Adrenal gland (tissue), 12 donors: ENCODE measurements around the gene MDP1. TPM values are rescaled to one million over a fixed set of nuclear protein-coding genes. Genes with fewer than 3 reads are reported as not detected.

Source experiments
- DNase-seq, 7 donors: peaks; one replicate each; pipeline ENCODE4 v3.0.0-alpha.2; 2019 to 2020
- H3K27ac ChIP-seq, 5 donors: fragments of 200-600 bp; sonication (generic) in 4 of 5; 1 replicate in 3 of 5; 2 replicates in 2 of 5; pipeline versions ENCODE4 v1.5.1 to v1.8.0; 2016 to 2020; ENCODE audit warnings: mild to moderate bottlenecking in 1 of 5
- H3K27me3 ChIP-seq: fragments of 200-600 bp; 2 replicates; pipeline ENCODE4 v1.8.0; 2021
- H3K36me3 ChIP-seq, 2 donors: fragments of 200-600 bp; replicated peaks in 1 of 2; 1 replicate in 1 of 2; 2 replicates in 1 of 2; pipeline versions ENCODE4 v1.5.1 to v1.8.0; 2018 to 2022
- H3K4me1 ChIP-seq, 2 donors: fragments of 200-600 bp; replicated peaks in 1 of 2; 1 replicate in 1 of 2; 2 replicates in 1 of 2; pipeline versions ENCODE4 v1.5.1 to v1.8.0; 2018 to 2021
- H3K4me3 ChIP-seq, 4 donors: fragments of 200-600 bp; sonication (generic) in 3 of 4; one replicate each; pipeline ENCODE4 v1.5.1; 2016 to 2018
- H3K9me3 ChIP-seq, 3 donors: fragments of 200-600 bp; sonication (generic) in 1 of 3; replicated peaks in 1 of 3; 1 replicate in 2 of 3; 2 replicates in 1 of 3; pipeline versions ENCODE4 v1.5.1 to v1.8.0; 2016 to 2021
- POLR2A ChIP-seq, 2 donors: fragments of 450-650 bp; IDR thresholded peaks; one replicate each; pipeline ENCODE4 v1.6.1; 2017; ENCODE audit warnings: antibody characterized with exemption in 2 of 2, mild to moderate bottlenecking in 2 of 2, moderate library complexity in 1 of 2
- WGBS, 4 donors: extraction: QIAGEN DNeasy Blood & Tissue Kit in 2 of 4; methylation state at CpG; one replicate each; pipeline versions ENCODE4 v1.1.5 to v1.1.7; 2013 to 2017; 5-methylcytosine and 5-hydroxymethylcytosine counted together
- intact Hi-C, 2 donors: fragments of 100-400 bp; cut with DNase I; formaldehyde crosslinking; loops; one replicate each; pipeline versions ENCODE4 v1.14.1 to v1.15.0; 2022 to 2023
- polyA plus RNA-seq, 3 donors: library from polyadenylated mRNA; stranded (reverse); fragments of 200-250 nt in 2 of 3; fragments of 350-450 nt in 1 of 3; fragmentation: Illumina TruSeq in 1 of 3; extraction: RNeasy Lipid Tissue Mini Kit (QIAGEN cat#74804) in 1 of 3; gene quantifications; one replicate each; pipeline ENCODE4 v1.2.3, GENCODE V29; 2013 to 2014
- total RNA-seq, 9 donors: library from RNA; depleted of rRNA in 4 of 9; stranded (reverse); fragments of >200 nt in 4 of 9; fragments of 120-200 nt in 1 of 9; fragmentation: NEBNext Ultra II Directional in 1 of 9; extraction: Animal tissue kit (Norgen Biotek cat#: 25700) in 1 of 9; gene quantifications; one replicate each; pipeline versions ENCODE4 v1.1.0 to v1.2.4, GENCODE V29; 2013 to 2023
- TF ChIP-seq, protein P1 (sequence below), 6 experiments: fragments of 450-650 bp in 4 of 6; fragments of 200-600 bp in 2 of 6; sonication (generic) in 1 of 6; IDR thresholded peaks; 1 replicate in 5 of 6; 2 replicates in 1 of 6; pipeline versions ENCODE4 v1.5.1 to v1.8.0; 2016 to 2021; ENCODE audit warnings: antibody characterized with exemption in 6 of 6, mild to moderate bottlenecking in 2 of 6, moderate library complexity in 1 of 6
- donor health status: healthy with polysubstance abuse.
- donor health status: Bipolar disorder and iron deficiency.
- donor health status: DM: yes; HTN: yes; CAD: no.
- donor health status: DM: no; HTN: no; CAD: no.
- donor health status: DM: no; HTN: no; CAD: no.
- donor health status: DM: yes; HTN: yes; CAD: no.

MDP1 gene
- total and polyA plus RNA-seq, 12 donors, result 20.3 to 53.7 (median 33.6) TPM

DNA sequence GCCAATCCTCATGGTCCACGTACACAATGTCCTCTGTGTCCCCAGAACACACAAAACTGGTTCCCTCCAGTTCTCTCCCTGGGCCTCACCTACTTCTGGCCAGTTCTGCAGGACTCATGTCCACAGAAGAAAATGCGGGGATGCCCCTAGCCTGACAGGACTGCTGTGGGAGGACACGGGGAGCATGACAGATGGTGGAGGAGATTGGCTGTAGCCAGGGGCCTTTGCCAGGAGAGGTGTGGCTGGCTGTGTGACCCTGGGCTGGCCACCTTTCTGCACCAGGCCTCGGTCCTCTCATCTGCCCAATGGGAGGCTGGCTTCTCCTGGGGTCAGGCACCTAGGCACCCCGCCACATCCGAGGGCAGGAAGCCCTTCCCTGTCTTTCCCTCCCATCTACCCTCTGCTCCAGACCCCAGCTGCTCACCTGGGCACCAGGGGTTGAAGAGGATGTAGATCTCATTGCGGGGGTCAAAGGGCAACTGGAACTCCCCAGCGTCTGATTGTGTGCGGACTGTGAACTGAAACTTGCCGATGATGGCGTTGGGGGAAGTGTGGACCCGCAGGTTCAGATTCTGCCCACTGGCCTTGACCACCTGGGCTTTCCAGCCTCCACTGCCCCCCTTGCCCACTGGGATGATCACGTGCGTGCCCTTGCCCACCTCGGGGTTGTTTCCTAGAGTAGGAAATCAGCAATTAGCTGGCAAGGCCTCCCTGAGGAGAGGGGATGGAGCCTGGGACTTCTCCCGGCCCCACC lies 44.3 kb upstream of the MDP1 start:
- H3K36me3 ChIP-seq, result no peaks in the 10 kb centered on the region
- WGBS, 4 donors, result 84 to 87% (median 87%) methylated on average over 9 to 16 of the region's 16 CpGs
- H3K4me3 ChIP-seq, result no peak overlapping the region
- H3K4me1 ChIP-seq, result no peaks in the 10 kb centered on the region
- TF ChIP-seq, protein P1, sequence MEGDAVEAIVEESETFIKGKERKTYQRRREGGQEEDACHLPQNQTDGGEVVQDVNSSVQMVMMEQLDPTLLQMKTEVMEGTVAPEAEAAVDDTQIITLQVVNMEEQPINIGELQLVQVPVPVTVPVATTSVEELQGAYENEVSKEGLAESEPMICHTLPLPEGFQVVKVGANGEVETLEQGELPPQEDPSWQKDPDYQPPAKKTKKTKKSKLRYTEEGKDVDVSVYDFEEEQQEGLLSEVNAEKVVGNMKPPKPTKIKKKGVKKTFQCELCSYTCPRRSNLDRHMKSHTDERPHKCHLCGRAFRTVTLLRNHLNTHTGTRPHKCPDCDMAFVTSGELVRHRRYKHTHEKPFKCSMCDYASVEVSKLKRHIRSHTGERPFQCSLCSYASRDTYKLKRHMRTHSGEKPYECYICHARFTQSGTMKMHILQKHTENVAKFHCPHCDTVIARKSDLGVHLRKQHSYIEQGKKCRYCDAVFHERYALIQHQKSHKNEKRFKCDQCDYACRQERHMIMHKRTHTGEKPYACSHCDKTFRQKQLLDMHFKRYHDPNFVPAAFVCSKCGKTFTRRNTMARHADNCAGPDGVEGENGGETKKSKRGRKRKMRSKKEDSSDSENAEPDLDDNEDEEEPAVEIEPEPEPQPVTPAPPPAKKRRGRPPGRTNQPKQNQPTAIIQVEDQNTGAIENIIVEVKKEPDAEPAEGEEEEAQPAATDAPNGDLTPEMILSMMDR (IDR thresholded peaks at IDR 0.05), result no peak
- no peak for TF ChIP-seq POLR2A (IDR thresholded peaks at IDR 0.05)
- intact Hi-C loops, result no loop called here
- no peaks in the 10 kb centered on the region for H3K9me3 ChIP-seq
- peak overlapping the region in 1 of 5 donors; percentile 68 for H3K27ac ChIP-seq
- H3K27me3 ChIP-seq, result no peaks in the 10 kb centered on the region
- DNase-seq, result no peak

DNA sequence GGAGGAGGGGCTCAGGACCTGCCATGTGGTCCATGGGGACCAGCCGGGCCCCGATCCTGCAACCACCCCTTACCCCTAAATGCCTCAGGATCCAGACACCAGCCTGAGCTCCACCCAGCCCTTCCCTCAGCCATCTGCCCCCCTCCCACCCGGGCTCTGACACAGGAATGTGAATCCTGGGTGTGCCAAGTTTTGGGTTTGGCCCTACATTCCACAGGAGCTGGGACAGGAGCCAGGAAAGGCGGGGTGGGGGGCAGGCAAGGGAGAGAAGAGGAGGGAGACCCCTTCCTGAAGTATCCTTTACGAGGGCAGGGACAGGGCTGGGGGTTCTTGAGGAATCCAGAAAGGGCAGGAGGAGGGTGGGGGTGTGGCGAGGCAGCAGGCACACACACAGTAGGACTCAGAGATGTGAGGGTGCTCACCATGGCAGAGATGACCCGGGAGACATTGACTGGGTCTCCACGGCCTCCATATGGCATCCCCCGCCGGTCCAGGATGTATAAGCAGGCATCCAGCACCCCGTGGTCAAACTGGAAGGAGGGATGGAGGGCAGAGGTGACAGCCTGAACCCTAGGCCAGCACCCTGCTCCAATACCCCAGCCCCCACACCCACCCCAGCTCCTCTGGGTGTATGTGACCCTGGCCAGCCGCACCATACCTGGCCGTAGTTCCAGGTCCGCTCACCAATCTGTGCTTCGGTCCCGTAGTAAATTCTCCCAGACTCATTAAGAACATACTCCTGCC lies 43.6 kb upstream of the MDP1 start:
- WGBS, 4 donors, result 80 to 90% (median 85%) methylated on average over 11 to 16 of the region's 16 CpGs
- Histone ChIP-seq H3K9me3 (no peaks in the 10 kb centered on the region), H3K4me3 (no peak overlapping the region), H3K36me3 (no peaks in the 10 kb centered on the region), H3K27me3 (no peaks in the 10 kb centered on the region), H3K4me1 (no peaks in the 10 kb centered on the region), H3K27ac (peak overlapping the region in 1 of 5 donors; percentile 68)
- DNase-seq, result peak in 1 of 7 donors; percentile 40
- TF ChIP-seq POLR2A (IDR thresholded peaks at IDR 0.05), result no peak
- TF ChIP-seq, protein P1 (IDR thresholded peaks at IDR 0.05), result no peak
- intact Hi-C loops, result no loop called here

DNA sequence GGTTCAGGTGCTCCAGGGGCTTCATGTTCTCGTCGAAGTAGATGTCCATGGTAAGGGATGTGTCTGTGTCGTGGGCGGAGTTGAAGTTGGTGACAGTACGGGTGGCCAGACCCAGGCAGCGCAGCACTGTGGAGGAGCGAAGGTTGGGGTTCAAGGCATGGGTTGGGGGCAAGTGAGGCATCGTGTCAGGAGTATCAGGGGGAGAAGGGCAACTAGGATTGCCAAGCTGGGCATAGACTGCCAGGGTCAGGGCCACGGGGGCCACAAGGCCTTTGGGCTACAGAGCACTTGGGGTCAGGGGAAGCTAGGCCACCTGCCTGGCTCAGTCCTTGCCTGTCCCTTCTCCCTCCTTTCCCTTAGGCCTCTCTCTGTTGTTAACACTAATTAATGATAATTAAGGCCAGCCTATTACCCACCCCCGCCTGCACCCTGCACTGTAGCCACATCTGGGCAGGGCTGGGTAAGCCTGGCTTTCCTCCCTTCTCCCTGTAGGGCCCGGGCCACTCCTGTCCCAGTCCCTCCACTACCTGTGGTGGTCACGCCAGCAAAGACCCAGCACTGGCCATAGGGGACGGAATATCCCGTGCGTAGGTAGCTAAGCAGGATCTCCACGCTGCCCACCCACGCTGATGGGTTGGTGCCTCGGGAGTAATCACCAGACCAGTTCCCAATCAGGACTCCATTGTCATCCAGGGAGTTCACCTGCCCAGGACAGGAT lies 42.8 kb upstream of the MDP1 start:
- no peaks in the 10 kb centered on the region for H3K4me1 ChIP-seq
- intact Hi-C loops, result no loop called here
- no peak for DNase-seq
- no peak for TF ChIP-seq POLR2A (IDR thresholded peaks at IDR 0.05)
- TF ChIP-seq, protein P1 (IDR thresholded peaks at IDR 0.05), result no peak
- no peaks in the 10 kb centered on the region for H3K27me3 ChIP-seq
- H3K9me3 ChIP-seq, result no peaks in the 10 kb centered on the region
- no peak overlapping the region for H3K4me3 ChIP-seq
- no peaks in the 10 kb centered on the region for H3K36me3 ChIP-seq
- H3K27ac ChIP-seq, result peak overlapping the region in 1 of 5 donors; percentile 68
- 88 to 92% (median 90%) methylated on average over 11 to 18 of the region's 18 CpGs for WGBS, 4 donors

DNA sequence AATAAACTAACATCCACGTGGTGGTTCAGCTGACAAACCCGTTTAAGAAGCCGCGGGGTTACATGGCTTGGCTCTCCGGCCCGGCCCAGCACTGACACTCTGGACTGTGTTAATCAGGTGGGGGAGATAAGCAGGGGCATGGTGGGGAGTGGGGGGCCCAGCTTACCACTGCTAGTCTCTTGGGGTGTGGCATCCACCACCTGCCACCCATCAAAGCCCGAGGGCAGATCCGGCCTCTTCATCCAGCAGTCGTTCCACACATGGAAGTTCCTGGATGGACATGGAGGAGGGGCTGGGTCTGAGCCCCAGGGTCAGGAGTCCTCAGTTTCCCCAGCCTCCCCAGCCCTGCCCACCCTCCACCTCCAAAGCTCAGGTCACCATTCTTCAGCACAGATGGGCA lies 42.3 kb upstream of the MDP1 start:
- Histone ChIP-seq H3K4me3 (no peak overlapping the region), H3K27ac (peak overlapping the region in 1 of 5 donors; percentile 68), H3K36me3 (no peaks in the 10 kb centered on the region), H3K4me1 (no peaks in the 10 kb centered on the region), H3K27me3 (no peaks in the 10 kb centered on the region), H3K9me3 (no peaks in the 10 kb centered on the region)
- 88 to 91% (median 90%) methylated on average over 6 to 9 of the region's 9 CpGs for WGBS, 4 donors
- intact Hi-C loops, result no loop called here
- TF ChIP-seq, protein P1 (IDR thresholded peaks at IDR 0.05), result no peak
- TF ChIP-seq POLR2A (IDR thresholded peaks at IDR 0.05), result no peak
- no peak for DNase-seq
